MM.1S (cell line): Measurements from ENCODE around the gene SH3D19.

Experiments used
- EZH2 ChIP-seq: fragments of 300-600 bp; sonication (generic); optimal IDR thresholded peaks from 2 replicates; pipeline ENCODE3; 2017; ENCODE audit warnings: low read depth, mild to moderate bottlenecking, antibody characterized with exemption, low read length, mixed read lengths
- EZH2phosphoT487 ChIP-seq: fragments of 300-600 bp; sonication (generic); IDR thresholded peaks from 2 replicates; pipeline ENCODE4 v1.6.1; 2018; ENCODE audit warnings: antibody characterized with exemption, low read length
- TF ChIP-seq, protein P1 (sequence below): fragments of 300-600 bp; sonication (generic); IDR thresholded peaks from 2 replicates; pipeline ENCODE4 v1.5.1; 2016; ENCODE audit warnings: antibody characterized with exemption, low read length, mixed read lengths

DNA sequence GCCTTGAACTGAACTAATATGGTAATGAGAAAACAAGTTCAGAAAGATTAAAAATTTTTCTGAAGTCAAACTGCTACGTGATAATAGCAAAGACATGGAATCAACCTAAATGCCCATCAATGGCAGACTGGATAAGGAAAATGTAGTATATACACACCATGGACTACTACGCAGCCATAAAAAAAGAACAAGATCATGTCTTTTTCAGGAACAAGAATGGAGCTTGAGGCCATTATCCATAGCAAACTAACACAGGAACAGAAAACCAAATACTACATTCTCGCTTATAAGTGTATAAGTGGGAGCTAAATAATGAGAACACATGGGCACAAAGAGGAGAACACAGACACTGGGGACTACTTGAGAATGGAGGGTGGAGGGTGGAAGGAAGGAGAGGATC, 230.3 kb downstream of the SH3D19 start:
- TF ChIP-seq, protein P1, sequence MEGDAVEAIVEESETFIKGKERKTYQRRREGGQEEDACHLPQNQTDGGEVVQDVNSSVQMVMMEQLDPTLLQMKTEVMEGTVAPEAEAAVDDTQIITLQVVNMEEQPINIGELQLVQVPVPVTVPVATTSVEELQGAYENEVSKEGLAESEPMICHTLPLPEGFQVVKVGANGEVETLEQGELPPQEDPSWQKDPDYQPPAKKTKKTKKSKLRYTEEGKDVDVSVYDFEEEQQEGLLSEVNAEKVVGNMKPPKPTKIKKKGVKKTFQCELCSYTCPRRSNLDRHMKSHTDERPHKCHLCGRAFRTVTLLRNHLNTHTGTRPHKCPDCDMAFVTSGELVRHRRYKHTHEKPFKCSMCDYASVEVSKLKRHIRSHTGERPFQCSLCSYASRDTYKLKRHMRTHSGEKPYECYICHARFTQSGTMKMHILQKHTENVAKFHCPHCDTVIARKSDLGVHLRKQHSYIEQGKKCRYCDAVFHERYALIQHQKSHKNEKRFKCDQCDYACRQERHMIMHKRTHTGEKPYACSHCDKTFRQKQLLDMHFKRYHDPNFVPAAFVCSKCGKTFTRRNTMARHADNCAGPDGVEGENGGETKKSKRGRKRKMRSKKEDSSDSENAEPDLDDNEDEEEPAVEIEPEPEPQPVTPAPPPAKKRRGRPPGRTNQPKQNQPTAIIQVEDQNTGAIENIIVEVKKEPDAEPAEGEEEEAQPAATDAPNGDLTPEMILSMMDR: no peak
- TF ChIP-seq EZH2phosphoT487: no peak
- no peak for TF ChIP-seq EZH2
